Ascending aorta (tissue), 2 donors: Measurements from ENCODE around the gene EML6. TPM values are rescaled to one million over a fixed set of nuclear protein-coding genes. Genes with fewer than 3 reads are reported as not detected.

Experiments used
- DNase-seq, 2 donors: peaks; one replicate each; pipeline ENCODE4 v3.0.0-alpha.2; 2019; ENCODE audit warnings: low spot score in 2 of 2
- H3K27ac ChIP-seq, 2 donors: fragments of 200-600 bp; sonication (generic); one replicate each; pipeline ENCODE4 v1.5.1; 2016 to 2017; ENCODE audit warnings: mild to moderate bottlenecking in 1 of 2
- H3K27me3 ChIP-seq: fragments of 200-600 bp; sonication (generic); one replicate; pipeline ENCODE4 v1.5.1; 2017
- H3K36me3 ChIP-seq, 2 donors: fragments of 200-600 bp; sonication (generic); one replicate each; pipeline ENCODE4 v1.5.1; 2016
- H3K4me1 ChIP-seq, 2 donors: fragments of 200-600 bp; sonication (generic); one replicate each; pipeline ENCODE4 v1.5.1; 2016 to 2017; ENCODE audit warnings: mild to moderate bottlenecking in 1 of 2
- H3K4me3 ChIP-seq, 2 donors: fragments of 200-600 bp; sonication (generic); one replicate each; pipeline ENCODE4 v1.5.1; 2016 to 2017; ENCODE audit warnings: mild to moderate bottlenecking in 1 of 2
- H3K9me3 ChIP-seq, 2 donors: fragments of 200-600 bp; sonication (generic); one replicate each; pipeline ENCODE4 v1.5.1; 2016
- intact Hi-C: fragments of 100-400 bp; cut with DNase I; formaldehyde crosslinking; loops from one replicate; pipeline ENCODE4 v1.15.1; 2023
- total RNA-seq: library from RNA; depleted of rRNA; stranded (reverse); fragments of >200 nt; gene quantifications from one replicate; pipeline ENCODE4 v1.1.0, GENCODE V29; 2016
- TF ChIP-seq, protein P1 (sequence below), 3 experiments: fragments of 200-600 bp in 2 of 3; fragments of 450-650 bp in 1 of 3; sonication (generic) in 2 of 3; IDR thresholded peaks; one replicate each; pipeline ENCODE4 v1.5.1; 2016 to 2019; ENCODE audit warnings: antibody characterized with exemption in 3 of 3, mild to moderate bottlenecking in 1 of 3, moderate library complexity in 1 of 3

EML6 gene
- total RNA-seq, 1 donor from 2014 or later, result not detected

DNA sequence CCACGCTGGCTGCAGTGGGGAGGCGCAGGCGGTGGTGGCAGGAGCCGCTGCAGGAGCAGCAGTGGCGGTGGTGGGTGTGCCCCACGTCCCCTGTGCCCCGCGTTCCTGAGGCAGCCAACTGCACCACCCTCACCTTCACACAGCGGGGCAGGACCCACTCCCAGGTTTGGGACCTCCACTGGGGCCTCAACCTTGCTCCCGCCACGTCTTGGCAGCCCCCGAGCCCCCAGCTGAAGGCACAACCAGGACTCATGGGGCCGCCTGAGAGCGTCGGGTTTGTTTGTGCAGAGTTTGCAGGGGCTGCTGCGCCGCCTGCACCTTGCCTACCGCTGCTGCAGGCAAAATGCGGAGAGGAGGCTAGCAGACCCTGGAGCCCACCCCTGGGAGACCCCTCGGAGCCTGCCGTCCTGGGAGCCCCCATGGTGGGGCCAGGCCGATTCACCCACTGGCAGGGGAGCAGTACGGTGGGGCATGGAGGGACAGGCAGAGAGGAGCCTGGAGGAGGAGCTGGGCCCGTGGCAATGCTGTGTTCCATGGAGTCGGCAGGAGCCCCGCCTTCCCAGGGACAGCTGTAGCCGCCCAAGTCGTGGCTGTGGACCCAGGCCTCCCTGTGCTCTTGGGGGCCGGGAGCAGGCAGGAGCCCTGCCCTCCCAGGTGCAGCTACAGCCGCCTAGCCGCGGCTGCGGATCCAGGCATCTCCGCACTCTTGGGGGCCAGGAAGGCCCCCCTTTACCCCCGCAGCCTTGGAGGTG lies 14.7 kb upstream of the EML6 start:
- intact Hi-C loops, result loop anchor here (10.0 kb wide), 1 partner anchor 544 kb away; no protein-coding TSS in a partner anchor
- H3K4me3 ChIP-seq, result peak overlapping the region; percentile 63 to 74
- H3K27me3 ChIP-seq, result no peaks in the 10 kb centered on the region
- H3K4me1 ChIP-seq, result peaks cover 0 to 7% of the 10 kb centered on the region in 2 donors
- H3K27ac ChIP-seq, result no peak overlapping the region
- TF ChIP-seq, protein P1, sequence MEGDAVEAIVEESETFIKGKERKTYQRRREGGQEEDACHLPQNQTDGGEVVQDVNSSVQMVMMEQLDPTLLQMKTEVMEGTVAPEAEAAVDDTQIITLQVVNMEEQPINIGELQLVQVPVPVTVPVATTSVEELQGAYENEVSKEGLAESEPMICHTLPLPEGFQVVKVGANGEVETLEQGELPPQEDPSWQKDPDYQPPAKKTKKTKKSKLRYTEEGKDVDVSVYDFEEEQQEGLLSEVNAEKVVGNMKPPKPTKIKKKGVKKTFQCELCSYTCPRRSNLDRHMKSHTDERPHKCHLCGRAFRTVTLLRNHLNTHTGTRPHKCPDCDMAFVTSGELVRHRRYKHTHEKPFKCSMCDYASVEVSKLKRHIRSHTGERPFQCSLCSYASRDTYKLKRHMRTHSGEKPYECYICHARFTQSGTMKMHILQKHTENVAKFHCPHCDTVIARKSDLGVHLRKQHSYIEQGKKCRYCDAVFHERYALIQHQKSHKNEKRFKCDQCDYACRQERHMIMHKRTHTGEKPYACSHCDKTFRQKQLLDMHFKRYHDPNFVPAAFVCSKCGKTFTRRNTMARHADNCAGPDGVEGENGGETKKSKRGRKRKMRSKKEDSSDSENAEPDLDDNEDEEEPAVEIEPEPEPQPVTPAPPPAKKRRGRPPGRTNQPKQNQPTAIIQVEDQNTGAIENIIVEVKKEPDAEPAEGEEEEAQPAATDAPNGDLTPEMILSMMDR (IDR thresholded peaks at IDR 0.05), result peak in 1 of 3 experiments; percentile 11
- no peaks in the 10 kb centered on the region for H3K36me3 ChIP-seq
- no peaks in the 10 kb centered on the region for H3K9me3 ChIP-seq
- DNase-seq, result no peak

DNA sequence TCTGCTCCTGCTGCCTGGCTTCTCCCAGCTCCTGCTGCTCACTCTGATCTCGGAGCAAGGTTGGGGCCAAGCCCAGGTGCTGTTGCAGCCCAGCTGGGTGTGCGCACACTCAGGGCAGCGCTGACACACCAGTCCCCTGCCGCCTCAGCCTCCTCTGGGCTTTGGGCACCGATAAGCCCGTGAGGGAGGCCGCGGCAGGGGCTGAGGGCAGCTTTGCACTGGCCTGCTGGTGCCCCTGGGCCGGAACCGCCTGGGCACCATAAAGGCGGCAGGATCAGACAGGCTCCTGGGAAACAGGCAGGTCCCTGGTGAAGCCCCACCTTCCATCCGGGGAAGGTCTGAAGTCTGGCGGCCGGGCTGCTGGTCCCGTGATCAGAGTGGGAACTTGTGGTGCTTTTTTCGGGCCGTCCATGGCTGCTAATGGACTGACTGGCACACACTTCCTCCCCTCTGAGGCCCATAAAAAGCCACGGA lies 14.1 kb upstream of the EML6 start:
- H3K4me3 ChIP-seq, result peak overlapping the region; percentile 63 to 74
- peaks cover 0 to 7% of the 10 kb centered on the region in 2 donors for H3K4me1 ChIP-seq
- intact Hi-C loops, result loop anchor here (10.0 kb wide), 1 partner anchor 545 kb away; no protein-coding TSS in a partner anchor
- H3K9me3 ChIP-seq, result no peaks in the 10 kb centered on the region
- H3K27ac ChIP-seq, result no peak overlapping the region
- TF ChIP-seq, protein P1 (IDR thresholded peaks at IDR 0.05), result no peak
- H3K27me3 ChIP-seq, result no peaks in the 10 kb centered on the region
- DNase-seq, result no peak
- no peaks in the 10 kb centered on the region for H3K36me3 ChIP-seq

DNA sequence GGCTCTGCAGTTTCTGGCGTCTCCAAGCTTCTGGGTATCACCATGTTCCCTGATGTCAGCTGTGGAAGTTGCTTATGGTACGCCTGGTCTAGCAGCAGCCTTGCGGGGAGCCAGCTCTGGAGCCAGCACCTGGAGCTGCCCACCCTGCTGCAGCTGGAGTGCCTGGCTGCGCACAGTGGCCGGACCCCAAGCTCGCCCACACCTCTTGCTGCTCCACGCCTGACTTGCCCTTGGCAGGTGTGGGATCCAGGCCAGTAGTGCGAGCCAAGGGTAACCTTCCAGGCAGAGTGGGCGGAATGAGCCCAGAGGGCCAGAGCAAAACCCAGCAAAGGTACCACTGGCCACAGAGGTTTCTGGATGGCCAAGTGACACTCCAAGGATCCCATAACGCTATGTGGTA lies 13.2 kb upstream of the EML6 start:
- DNase-seq, result no peak
- Histone ChIP-seq H3K36me3 (no peaks in the 10 kb centered on the region), H3K4me3 (no peak overlapping the region), H3K9me3 (no peaks in the 10 kb centered on the region), H3K27ac (no peak overlapping the region), H3K4me1 (peaks cover 0 to 7% of the 10 kb centered on the region in 2 donors), H3K27me3 (no peaks in the 10 kb centered on the region)
- TF ChIP-seq, protein P1 (IDR thresholded peaks at IDR 0.05), result no peak
- intact Hi-C loops, result no loop called here

DNA sequence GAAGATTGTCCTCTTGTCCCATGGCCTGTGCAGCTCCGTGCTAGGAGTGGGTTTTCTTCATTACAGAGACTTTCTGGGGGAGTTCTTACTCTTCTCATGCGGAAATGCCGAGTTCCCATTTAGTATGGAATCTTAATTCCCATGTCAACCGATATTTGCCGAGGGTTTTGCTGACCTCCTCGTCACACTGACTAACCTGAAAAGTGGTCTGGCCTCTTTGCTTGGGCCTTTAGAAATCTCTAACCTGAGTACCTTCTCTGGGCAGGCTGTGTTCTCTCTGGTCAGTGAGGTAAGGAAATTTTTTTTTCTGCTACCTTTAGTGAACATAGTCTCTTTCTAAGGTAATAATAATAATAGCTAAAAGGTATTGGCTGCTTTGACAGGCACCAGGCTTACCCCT lies 10.9 kb upstream of the EML6 start:
- H3K27me3 ChIP-seq, result no peaks in the 10 kb centered on the region
- no peak overlapping the region for H3K4me3 ChIP-seq
- H3K27ac ChIP-seq, result no peak overlapping the region
- H3K9me3 ChIP-seq, result no peaks in the 10 kb centered on the region
- H3K4me1 ChIP-seq, result peaks cover 0 to 7% of the 10 kb centered on the region in 2 donors
- DNase-seq, result no peak
- no peaks in the 10 kb centered on the region for H3K36me3 ChIP-seq
- TF ChIP-seq, protein P1 (IDR thresholded peaks at IDR 0.05), result no peak
- intact Hi-C loops, result no loop called here

DNA sequence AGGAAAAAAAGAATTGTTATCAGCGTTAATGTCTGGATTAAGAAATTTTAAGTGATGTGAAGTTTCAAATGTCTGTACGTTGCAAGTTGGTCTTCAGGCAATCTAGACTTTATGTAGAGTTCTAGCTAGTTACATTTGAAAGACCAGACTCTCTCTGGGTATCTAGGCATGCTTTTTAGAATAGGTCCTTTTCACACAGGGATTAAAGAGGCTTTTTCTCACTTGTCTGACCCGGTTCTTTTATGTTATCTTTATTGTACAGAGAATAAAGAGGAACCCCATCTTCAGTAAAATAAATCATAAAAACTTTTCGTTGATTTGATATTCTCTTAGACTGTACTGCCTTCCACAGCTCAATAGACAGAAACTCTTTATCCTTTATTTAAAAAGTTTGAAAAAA lies 8.5 kb upstream of the EML6 start:
- no peak overlapping the region for H3K27ac ChIP-seq
- no peaks in the 10 kb centered on the region for H3K36me3 ChIP-seq
- intact Hi-C loops, result no loop called here
- H3K4me3 ChIP-seq, result no peak overlapping the region
- no peaks in the 10 kb centered on the region for H3K4me1 ChIP-seq
- no peaks in the 10 kb centered on the region for H3K27me3 ChIP-seq
- no peaks in the 10 kb centered on the region for H3K9me3 ChIP-seq
- no peak for DNase-seq
- TF ChIP-seq, protein P1 (IDR thresholded peaks at IDR 0.05), result no peak
